Breast epithelium (tissue), 3 donors: Measurements from ENCODE around the gene ATG5.

Source experiments
- POLR2A ChIP-seq: fragments of 450-650 bp; IDR thresholded peaks from one replicate; pipeline ENCODE4 v1.6.1; 2016; ENCODE audit warnings: antibody characterized with exemption, mild to moderate bottlenecking, moderate library complexity
- POLR2AphosphoS5 ChIP-seq, 3 donors: sonication (generic); formaldehyde crosslinking; IDR thresholded peaks; one replicate each; pipeline ENCODE4 v1.6.1; 2017; ENCODE audit warnings: antibody characterized with exemption in 3 of 3
- TF ChIP-seq, protein P1 (sequence below), 3 donors: fragments of 450-650 bp; IDR thresholded peaks; one replicate each; pipeline ENCODE4 v1.5.1; 2016 to 2017; ENCODE audit warnings: antibody characterized with exemption in 3 of 3, mild to moderate bottlenecking in 3 of 3, moderate library complexity in 3 of 3

DNA sequence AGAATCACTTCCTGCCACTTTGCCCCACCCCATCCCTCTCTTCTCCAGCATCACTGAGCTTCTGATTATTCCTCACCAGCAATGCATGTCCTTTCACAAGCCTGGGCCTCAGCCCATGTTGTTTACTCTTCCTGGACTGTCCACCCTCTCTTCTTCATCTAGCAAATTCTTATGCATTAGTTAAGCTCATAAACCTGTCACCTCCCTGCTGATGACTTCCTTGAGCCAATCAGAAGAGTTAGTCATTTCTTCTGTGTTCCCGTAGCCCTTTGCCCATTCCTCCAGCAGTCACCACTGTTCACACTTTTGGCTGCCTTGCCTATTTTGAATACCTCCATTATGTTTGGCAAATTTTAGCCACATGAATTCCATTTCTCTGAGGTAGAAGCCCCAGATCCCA lies 30.8 kb upstream of the ATG5 start:
- TF ChIP-seq, protein P1, sequence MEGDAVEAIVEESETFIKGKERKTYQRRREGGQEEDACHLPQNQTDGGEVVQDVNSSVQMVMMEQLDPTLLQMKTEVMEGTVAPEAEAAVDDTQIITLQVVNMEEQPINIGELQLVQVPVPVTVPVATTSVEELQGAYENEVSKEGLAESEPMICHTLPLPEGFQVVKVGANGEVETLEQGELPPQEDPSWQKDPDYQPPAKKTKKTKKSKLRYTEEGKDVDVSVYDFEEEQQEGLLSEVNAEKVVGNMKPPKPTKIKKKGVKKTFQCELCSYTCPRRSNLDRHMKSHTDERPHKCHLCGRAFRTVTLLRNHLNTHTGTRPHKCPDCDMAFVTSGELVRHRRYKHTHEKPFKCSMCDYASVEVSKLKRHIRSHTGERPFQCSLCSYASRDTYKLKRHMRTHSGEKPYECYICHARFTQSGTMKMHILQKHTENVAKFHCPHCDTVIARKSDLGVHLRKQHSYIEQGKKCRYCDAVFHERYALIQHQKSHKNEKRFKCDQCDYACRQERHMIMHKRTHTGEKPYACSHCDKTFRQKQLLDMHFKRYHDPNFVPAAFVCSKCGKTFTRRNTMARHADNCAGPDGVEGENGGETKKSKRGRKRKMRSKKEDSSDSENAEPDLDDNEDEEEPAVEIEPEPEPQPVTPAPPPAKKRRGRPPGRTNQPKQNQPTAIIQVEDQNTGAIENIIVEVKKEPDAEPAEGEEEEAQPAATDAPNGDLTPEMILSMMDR (IDR thresholded peaks at IDR 0.05) = no peak
- TF ChIP-seq POLR2AphosphoS5 (IDR thresholded peaks at IDR 0.05) (no peak), POLR2A (no peak)
